Upper lobe of left lung (tissue), 4 donors: Measurements from ENCODE around the gene WDR53.

Source experiments
- CTCF ChIP-seq, 6 experiments: fragments of 450-650 bp in 4 of 6; fragments of 200-600 bp in 2 of 6; sonication (generic) in 2 of 6; IDR thresholded peaks; one replicate each; pipeline ENCODE4 v1.5.1; 2016 to 2019; ENCODE audit warnings: antibody characterized with exemption in 6 of 6
- POLR2AphosphoS5 ChIP-seq, 2 donors: sonication (generic); formaldehyde crosslinking; IDR thresholded peaks; one replicate each; pipeline ENCODE4 v1.5.1; 2017; ENCODE audit warnings: antibody characterized with exemption in 2 of 2

DNA sequence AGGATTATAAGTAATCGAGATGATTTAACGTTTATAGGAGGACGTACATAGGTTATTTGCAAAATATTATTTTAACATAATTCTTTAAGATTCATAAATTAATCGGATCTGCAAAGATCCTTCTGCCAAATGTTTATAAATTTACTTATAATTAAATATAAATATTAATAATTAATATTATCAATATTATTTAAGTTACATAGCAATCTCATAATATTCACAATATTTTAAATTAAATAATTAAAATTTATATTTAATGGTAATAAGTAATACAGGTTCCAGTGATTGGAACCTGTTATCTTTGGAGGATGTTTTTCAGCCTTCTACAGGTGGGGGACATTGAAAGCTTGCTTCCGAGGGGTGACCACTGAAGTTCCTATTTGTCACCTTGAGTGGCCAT lies 16.1 kb downstream of the WDR53 start:
- TF ChIP-seq CTCF (IDR thresholded peaks at IDR 0.05) (no peak), POLR2AphosphoS5 (IDR thresholded peaks at IDR 0.05) (no peak)
